Neuron (in vitro differentiated cells): ENCODE measurements around the gene PRLH.

Experiments
- H2AFZ ChIP-seq: one replicate; pipeline ENCODE4 v1.6.1; 2013; ENCODE audit warnings: low read depth, mild to moderate bottlenecking, inconsistent platforms, low read length, moderate library complexity
- H3K27me3 ChIP-seq: one replicate; pipeline ENCODE4 v1.6.1; 2013; ENCODE audit warnings: low read length; ENCODE audit not compliant: insufficient read depth
- H3K36me3 ChIP-seq: one replicate; pipeline ENCODE4 v1.6.1; 2013; ENCODE audit warnings: low read length; ENCODE audit not compliant: insufficient read depth
- H3K4me1 ChIP-seq: one replicate; pipeline ENCODE4 v1.6.1; 2013; ENCODE audit warnings: low read length; ENCODE audit not compliant: insufficient read depth
- H3K4me3 ChIP-seq: 2 replicates; pipeline ENCODE4 v1.5.1; 2013; ENCODE audit warnings: mild to moderate bottlenecking, low read length, moderate library complexity
- H3K9me3 ChIP-seq: one replicate; pipeline ENCODE4 v1.6.1; 2013; ENCODE audit warnings: low read length

Gene PRLH

GRCh38 chr2:237573721-237574415 is 7.5 kb downstream of the PRLH start:
- Histone ChIP-seq H3K27me3 (peaks cover 5% of the 10 kb centered on the region), H3K36me3 (no peaks in the 10 kb centered on the region), H2AFZ (no peak overlapping the region), H3K4me3 (no peak overlapping the region), H3K9me3 (no peaks in the 10 kb centered on the region), H3K4me1 (peaks cover 6% of the 10 kb centered on the region)

- H3K4me1 ChIP-seq = peaks cover 6% of the 10 kb centered on the region
- H2AFZ ChIP-seq = no peak overlapping the region
- H3K36me3 ChIP-seq = no peaks in the 10 kb centered on the region
- H3K4me3 ChIP-seq = no peak overlapping the region
- H3K9me3 ChIP-seq = no peaks in the 10 kb centered on the region
- H3K27me3 ChIP-seq = peaks cover 5% of the 10 kb centered on the region
Observed at GRCh38 chr2:237574467-237574866, 8.1 kb downstream of the PRLH start.

GRCh38 chr2:237574894-237575868 is 8.8 kb downstream of the PRLH start:
- Histone ChIP-seq H3K4me1 (peaks cover 6% of the 10 kb centered on the region), H3K4me3 (no peak overlapping the region), H2AFZ (no peak overlapping the region), H3K9me3 (no peaks in the 10 kb centered on the region), H3K36me3 (no peaks in the 10 kb centered on the region), H3K27me3 (peaks cover 5% of the 10 kb centered on the region)

- H3K4me1 ChIP-seq = peaks cover 6% of the 10 kb centered on the region
- H3K27me3 ChIP-seq = peaks cover 5% of the 10 kb centered on the region
- H3K36me3 ChIP-seq = no peaks in the 10 kb centered on the region
- H3K9me3 ChIP-seq = no peaks in the 10 kb centered on the region
- no peak overlapping the region for H3K4me3 ChIP-seq
- no peak overlapping the region for H2AFZ ChIP-seq
Observed at GRCh38 chr2:237575869-237576862, 9.8 kb downstream of the PRLH start.

GRCh38 chr2:237576974-237577373 is 10.6 kb downstream of the PRLH start:
- no peak overlapping the region for H2AFZ ChIP-seq
- peaks cover 7% of the 10 kb centered on the region for H3K4me1 ChIP-seq
- H3K27me3 ChIP-seq = peaks cover 5% of the 10 kb centered on the region
- no peak overlapping the region for H3K4me3 ChIP-seq
- H3K36me3 ChIP-seq = no peaks in the 10 kb centered on the region
- H3K9me3 ChIP-seq = no peaks in the 10 kb centered on the region

GRCh38 chr2:237577458-237577857 is 11.1 kb downstream of the PRLH start:
- Histone ChIP-seq H3K9me3 (no peaks in the 10 kb centered on the region), H3K4me1 (peaks cover 8% of the 10 kb centered on the region), H3K4me3 (no peak overlapping the region), H3K27me3 (peaks cover 5% of the 10 kb centered on the region), H2AFZ (no peak overlapping the region), H3K36me3 (no peaks in the 10 kb centered on the region)

GRCh38 chr2:237577956-237578870 is 11.8 kb downstream of the PRLH start:
- Histone ChIP-seq H3K36me3 (no peaks in the 10 kb centered on the region), H3K4me3 (no peak overlapping the region), H2AFZ (no peak overlapping the region), H3K9me3 (no peaks in the 10 kb centered on the region), H3K27me3 (peaks cover 5% of the 10 kb centered on the region), H3K4me1 (peaks cover 5% of the 10 kb centered on the region)

- Histone ChIP-seq H2AFZ (no peak overlapping the region), H3K4me3 (no peak overlapping the region), H3K27me3 (peaks cover 1% of the 10 kb centered on the region), H3K4me1 (peaks cover 5% of the 10 kb centered on the region), H3K9me3 (no peaks in the 10 kb centered on the region), H3K36me3 (no peaks in the 10 kb centered on the region)
Observed at GRCh38 chr2:237581326-237581725, 15.0 kb downstream of the PRLH start.

GRCh38 chr2:237581751-237582746 is 15.7 kb downstream of the PRLH start:
- no peak overlapping the region for H2AFZ ChIP-seq
- no peaks in the 10 kb centered on the region for H3K36me3 ChIP-seq
- H3K4me3 ChIP-seq = no peak overlapping the region
- H3K4me1 ChIP-seq = peaks cover 5% of the 10 kb centered on the region
- H3K27me3 ChIP-seq = no peaks in the 10 kb centered on the region
- H3K9me3 ChIP-seq = no peaks in the 10 kb centered on the region

GRCh38 chr2:237583385-237584295 is 17.3 kb downstream of the PRLH start:
- Histone ChIP-seq H3K27me3 (no peaks in the 10 kb centered on the region), H3K36me3 (no peaks in the 10 kb centered on the region), H3K9me3 (no peaks in the 10 kb centered on the region), H3K4me3 (no peak overlapping the region), H2AFZ (no peak overlapping the region), H3K4me1 (peaks cover 5% of the 10 kb centered on the region)
